Fibroblast of mammary gland (primary cell): ENCODE data around the gene SNPH.
"Not testable (repeated sequence)": the region's sequence is repeated elsewhere in the genome, so short reads cannot be mapped to it uniquely, and the experiment has no call there.

Experiments
- DNase-seq: peaks from one replicate; pipeline ENCODE4 v3.0.0-alpha.2; 2010; ENCODE audit warnings: low read depth
- H3K4me3 ChIP-seq: 2 replicates; pipeline ENCODE4 v1.5.1; 2011; ENCODE audit warnings: low read depth, mild to moderate bottlenecking, low read length, moderate library complexity; ENCODE audit not compliant: control insufficient read depth
- CTCF ChIP-seq: conservative IDR thresholded peaks from 2 replicates; pipeline ENCODE4 v1.5.1; 2011; ENCODE audit warnings: low read depth, low read length, inconsistent platforms; ENCODE audit not compliant: control insufficient read depth, insufficient read depth

Gene SNPH

GRCh38 chr20:1338096-1338495 lies 72.0 kb downstream of the SNPH start:
- no peak for TF ChIP-seq CTCF
- no peak for DNase-seq
- no peak overlapping the region for H3K4me3 ChIP-seq

GRCh38 chr20:1338801-1339200 lies 72.7 kb downstream of the SNPH start:
- no peak overlapping the region for H3K4me3 ChIP-seq
- TF ChIP-seq CTCF: no peak
- no peak for DNase-seq

- TF ChIP-seq CTCF: no peak
- peak; percentile 75 for DNase-seq
- no peak overlapping the region for H3K4me3 ChIP-seq
These were observed 75.6 kb downstream of the SNPH start for GRCh38 chr20:1341561-1342265.

GRCh38 chr20:1343446-1344124 lies 77.5 kb downstream of the SNPH start:
- not testable (repeated sequence) for H3K4me3 ChIP-seq, DNase-seq

GRCh38 chr20:1345030-1345755 lies 79.1 kb downstream of the SNPH start:
- H3K4me3 ChIP-seq: no peak overlapping the region
- no peak for DNase-seq

GRCh38 chr20:1345756-1346093 lies 79.6 kb downstream of the SNPH start:
- DNase-seq: no peak
- H3K4me3 ChIP-seq: no peak overlapping the region
- no peak for TF ChIP-seq CTCF

More at GRCh38 chr20:1345030-1345755, 79.1 kb downstream of the SNPH start:
- no peak for TF ChIP-seq CTCF
